Measurements from ENCODE around the gene FAS.

Gene FAS

GRCh38 chr10:88963318-88963717 lies 27.3 kb upstream of the FAS start:
- H3K4me3 ChIP-seq (ENCODE audit: low read depth, low read length) = no peak overlapping the region
- DNase-seq (ENCODE audit: low read depth, low spot score) = no peak
- TF ChIP-seq CTCF (IDR thresholded peaks at IDR 0.05; ENCODE audit: insufficient read depth, low read length, missing control alignments) = no peak
- ChIA-PET POLR2A (no interaction called here), CTCF (interaction anchor here (0.7 to 1.5 kb wide), 7 partner anchors 9 to 29 kb away, joined by 3 to 6 read pairs (median 3); partner anchors contain the start of gene ACTA2)

GRCh38 chr10:88964360-88964759 lies 26.2 kb upstream of the FAS start:
- DNase-seq (ENCODE audit: low read depth, low spot score) = no peak
- ChIA-PET POLR2A (no interaction called here), CTCF (interaction anchor here (0.9 to 1.3 kb wide), 5 partner anchors 10 to 28 kb away, joined by 3 to 7 read pairs (median 4); partner anchors contain the start of gene FAS)
- TF ChIP-seq CTCF (IDR thresholded peaks at IDR 0.05; ENCODE audit: insufficient read depth, low read length, missing control alignments) = no peak
- no peak overlapping the region for H3K4me3 ChIP-seq (ENCODE audit: low read depth, low read length)

- ChIA-PET CTCF (interaction anchor here (0.9 to 1.3 kb wide), 4 partner anchors 10 to 29 kb away, joined by 3 to 7 read pairs (median 5); partner anchors contain the start of gene FAS), POLR2A (no interaction called here)
- H3K4me3 ChIP-seq (ENCODE audit: low read depth, low read length) = no peak overlapping the region
- no peak for TF ChIP-seq CTCF (IDR thresholded peaks at IDR 0.05; ENCODE audit: insufficient read depth, low read length, missing control alignments)
- DNase-seq (ENCODE audit: low read depth, low spot score) = no peak
These were observed 25.7 kb upstream of the FAS start for GRCh38 chr10:88964869-88965415.

- CTCF ChIA-PET = interaction anchor here (0.7 to 1.5 kb wide), 4 partner anchors 10 to 63 kb away, joined by 3 to 4 read pairs (median 4); no protein-coding TSS in a partner anchor
- TF ChIP-seq CTCF (IDR thresholded peaks at IDR 0.05; ENCODE audit: insufficient read depth, low read length, missing control alignments) = no peak
- H3K4me3 ChIP-seq (ENCODE audit: low read depth, low read length) = no peak overlapping the region
- POLR2A ChIA-PET = interaction anchor here (0.7 kb wide), 1 partner anchor 13 kb away, joined by 3 read pairs; no protein-coding TSS in a partner anchor
- DNase-seq (ENCODE audit: low read depth, low spot score) = no peak
These were observed 23.8 kb upstream of the FAS start for GRCh38 chr10:88966797-88967196.

GRCh38 chr10:88968391-88968790 lies 22.2 kb upstream of the FAS start:
- H3K4me3 ChIP-seq (ENCODE audit: low read depth, low read length) = no peak overlapping the region
- no peak for DNase-seq (ENCODE audit: low read depth, low spot score)
- POLR2A ChIA-PET = interaction anchor here (1.2 kb wide), 1 partner anchor 36 kb away, joined by 4 read pairs; no protein-coding TSS in a partner anchor
- TF ChIP-seq CTCF (IDR thresholded peaks at IDR 0.05; ENCODE audit: insufficient read depth, low read length, missing control alignments) = no peak
- CTCF ChIA-PET = interaction anchor here (0.8 to 1.8 kb wide), 8 partner anchors 9 to 133 kb away, joined by 3 to 5 read pairs (median 4); no protein-coding TSS in a partner anchor

- DNase-seq (ENCODE audit: low read depth, low spot score) = no peak
- H3K4me3 ChIP-seq (ENCODE audit: low read depth, low read length) = no peak overlapping the region
- POLR2A ChIA-PET = no interaction called here
- no peak for TF ChIP-seq CTCF (IDR thresholded peaks at IDR 0.05; ENCODE audit: insufficient read depth, low read length, missing control alignments)
- CTCF ChIA-PET = interaction anchor here (1.0 to 2.5 kb wide), 4 partner anchors 11 to 247 kb away, joined by 4 to 7 read pairs (median 6); no protein-coding TSS in a partner anchor
These were observed 19.2 kb upstream of the FAS start for GRCh38 chr10:88971221-88972061.
